ENCODE data around the gene SORCS2.

DNA sequence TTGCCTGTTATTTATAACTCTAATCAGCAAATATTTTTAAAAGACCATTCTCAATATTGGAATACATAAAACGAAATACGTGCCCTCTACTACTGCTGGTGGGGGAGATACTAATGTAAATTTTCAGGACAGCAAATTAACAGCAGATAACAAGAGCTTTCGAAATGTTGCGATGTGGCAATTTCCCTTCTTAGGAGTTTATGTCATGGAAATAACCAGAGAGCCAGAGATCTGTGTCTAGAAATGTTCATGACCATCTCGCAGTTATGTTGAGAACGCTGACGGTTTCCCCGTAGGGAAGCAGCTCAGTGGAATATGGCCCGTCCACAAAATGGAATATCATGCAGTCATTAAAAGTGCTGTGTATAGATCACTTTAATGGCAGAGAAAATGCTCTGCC lies 480.8 kb downstream of the SORCS2 start:
- TF ChIP-seq POLR2A (IDR thresholded peaks at IDR 0.05) (no peak), CTCF (IDR thresholded peaks at IDR 0.05 in 4 of 5, conservative IDR thresholded peaks at IDR 0.05 in 1 of 5) (no peak)

Measured in gastrocnemius medialis (tissue), 4 donors.